Measurements from ENCODE around the gene KHDC4. TPM values are rescaled to one million over a fixed set of nuclear protein-coding genes. Genes with fewer than 3 reads are reported as not detected.

The KHDC4 gene
- total RNA-seq, 2 donors from 2014 or later = 32.7 to 40.5 TPM

DNA sequence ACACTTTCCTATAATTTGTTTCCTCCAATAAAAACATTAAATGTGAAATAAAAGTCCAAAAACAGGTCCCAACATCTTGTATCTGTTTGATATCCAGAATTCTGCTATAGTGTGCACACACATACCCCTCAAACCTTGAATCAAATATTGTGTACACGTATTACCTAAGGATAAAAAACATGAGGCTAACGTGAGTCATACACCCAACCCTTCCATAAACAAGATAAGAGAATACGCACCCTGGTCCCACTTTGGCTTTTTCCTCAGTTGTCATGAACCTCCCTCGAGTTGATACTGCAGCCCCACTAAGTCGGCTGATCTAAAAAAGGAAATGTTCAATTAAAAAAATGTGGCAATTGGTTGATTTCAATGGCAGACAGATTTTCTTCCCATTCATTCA is 5.2 kb downstream of the KHDC4 start:
- Histone ChIP-seq H3K27me3 (no peaks in the 10 kb centered on the region), H3K4me1 (peaks cover 38% of the 10 kb centered on the region), H3K4me3 (no peak overlapping the region), H3K27ac (no peak overlapping the region), H3K9me3 (no peaks in the 10 kb centered on the region), H3K36me3 (replicated peaks in 1 of 2; ENCODE audit: insufficient read depth in 1 of 2, low read depth in 2 of 2) (peaks cover 11 to 45% of the 10 kb centered on the region in 2 donors)
- intact Hi-C loops (cut with DNase I) = no loop called here
- ATAC-seq (no peak), DNase-seq (no peak)
- WGBS, 2 donors = 54 to 60% methylated on average over 5 of the region's 5 CpGs
- TF ChIP-seq, protein P1, sequence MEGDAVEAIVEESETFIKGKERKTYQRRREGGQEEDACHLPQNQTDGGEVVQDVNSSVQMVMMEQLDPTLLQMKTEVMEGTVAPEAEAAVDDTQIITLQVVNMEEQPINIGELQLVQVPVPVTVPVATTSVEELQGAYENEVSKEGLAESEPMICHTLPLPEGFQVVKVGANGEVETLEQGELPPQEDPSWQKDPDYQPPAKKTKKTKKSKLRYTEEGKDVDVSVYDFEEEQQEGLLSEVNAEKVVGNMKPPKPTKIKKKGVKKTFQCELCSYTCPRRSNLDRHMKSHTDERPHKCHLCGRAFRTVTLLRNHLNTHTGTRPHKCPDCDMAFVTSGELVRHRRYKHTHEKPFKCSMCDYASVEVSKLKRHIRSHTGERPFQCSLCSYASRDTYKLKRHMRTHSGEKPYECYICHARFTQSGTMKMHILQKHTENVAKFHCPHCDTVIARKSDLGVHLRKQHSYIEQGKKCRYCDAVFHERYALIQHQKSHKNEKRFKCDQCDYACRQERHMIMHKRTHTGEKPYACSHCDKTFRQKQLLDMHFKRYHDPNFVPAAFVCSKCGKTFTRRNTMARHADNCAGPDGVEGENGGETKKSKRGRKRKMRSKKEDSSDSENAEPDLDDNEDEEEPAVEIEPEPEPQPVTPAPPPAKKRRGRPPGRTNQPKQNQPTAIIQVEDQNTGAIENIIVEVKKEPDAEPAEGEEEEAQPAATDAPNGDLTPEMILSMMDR (IDR thresholded peaks at IDR 0.05) = no peak
- no peak for TF ChIP-seq POLR2A (IDR thresholded peaks at IDR 0.05)

DNA sequence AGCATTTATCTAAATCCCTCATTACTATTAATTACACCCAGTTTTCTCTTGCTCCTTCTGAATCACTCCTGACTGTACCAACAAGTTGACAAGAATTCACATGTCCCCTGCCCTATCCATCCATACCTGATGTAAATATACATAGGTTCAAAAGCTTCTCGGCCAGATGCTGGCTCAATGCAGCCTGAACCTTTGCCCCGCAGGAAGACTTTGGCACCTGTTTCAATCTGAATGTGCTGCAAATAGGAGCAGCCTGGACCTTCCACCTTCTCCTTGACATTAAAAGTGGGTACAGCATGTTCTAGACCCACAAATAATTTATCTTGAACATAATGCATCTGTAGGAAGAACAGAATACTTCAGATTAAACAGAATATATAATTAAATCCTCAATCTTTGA is 8.7 kb downstream of the KHDC4 start:
- ATAC-seq (no peak), DNase-seq (no peak)
- no peaks in the 10 kb centered on the region for H3K9me3 ChIP-seq
- H3K4me3 ChIP-seq = no peak overlapping the region
- H3K27ac ChIP-seq = no peak overlapping the region
- WGBS, 2 donors = 90 to 93% methylated on average over 2 of the region's 2 CpGs
- H3K36me3 ChIP-seq (replicated peaks in 1 of 2; ENCODE audit: insufficient read depth in 1 of 2, low read depth in 2 of 2) = peaks cover 22 to 67% of the 10 kb centered on the region in 2 donors
- intact Hi-C loops (cut with DNase I) = no loop called here
- TF ChIP-seq, protein P1 (IDR thresholded peaks at IDR 0.05) = no peak
- TF ChIP-seq POLR2A (IDR thresholded peaks at IDR 0.05) = no peak
- no peaks in the 10 kb centered on the region for H3K27me3 ChIP-seq
- H3K4me1 ChIP-seq = peaks cover 7% of the 10 kb centered on the region

DNA sequence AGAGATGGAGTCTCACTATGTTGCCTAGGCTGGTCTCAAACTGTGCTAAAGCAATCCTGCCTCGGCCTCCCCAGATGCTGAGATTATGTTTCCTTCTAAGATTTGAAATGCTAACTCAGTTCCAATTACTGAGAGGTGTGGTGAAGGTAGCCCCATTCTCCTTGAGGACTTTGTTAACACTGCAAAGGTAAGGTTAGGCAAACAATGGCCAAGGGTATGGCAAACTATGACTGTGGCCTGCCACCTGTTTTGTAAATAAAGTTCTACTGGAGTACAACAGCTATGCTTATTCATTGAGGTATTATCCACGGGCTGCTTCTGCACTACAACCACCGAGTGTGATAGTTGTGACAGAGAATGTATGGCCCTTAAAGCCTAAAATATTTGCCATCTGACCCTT is 13.5 kb downstream of the KHDC4 start:
- H3K27me3 ChIP-seq = no peaks in the 10 kb centered on the region
- no peaks in the 10 kb centered on the region for H3K9me3 ChIP-seq
- no peak overlapping the region for H3K27ac ChIP-seq
- no peaks in the 10 kb centered on the region for H3K4me1 ChIP-seq
- no peak for ATAC-seq
- WGBS, 2 donors = 84 to 89% methylated on average over 3 of the region's 3 CpGs
- no peak for TF ChIP-seq POLR2A (IDR thresholded peaks at IDR 0.05)
- TF ChIP-seq, protein P1 (IDR thresholded peaks at IDR 0.05) = no peak
- no peak overlapping the region for H3K4me3 ChIP-seq
- peaks cover 30 to 70% of the 10 kb centered on the region in 2 donors for H3K36me3 ChIP-seq (replicated peaks in 1 of 2; ENCODE audit: insufficient read depth in 1 of 2, low read depth in 2 of 2)
- intact Hi-C loops (cut with DNase I) = no loop called here
- DNase-seq = no peak

DNA sequence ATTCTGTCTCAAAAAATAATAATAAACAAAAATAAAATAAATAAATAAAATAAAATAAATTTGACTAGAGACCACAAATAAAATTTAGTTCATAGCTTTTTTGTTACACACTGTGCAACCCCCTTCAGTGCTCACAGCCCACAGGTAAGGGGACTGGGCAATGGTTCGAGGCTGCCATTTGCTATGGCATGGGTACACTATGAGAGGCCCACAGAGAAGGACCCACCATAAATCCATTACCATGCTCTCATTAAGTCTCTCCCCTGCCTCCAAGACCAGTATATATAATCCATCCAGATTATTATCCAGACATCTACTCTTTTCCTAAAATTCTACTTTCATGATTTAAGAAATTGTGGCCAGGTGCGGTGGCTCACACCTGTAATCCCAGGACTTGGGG is 14.4 kb downstream of the KHDC4 start:
- H3K4me1 ChIP-seq = no peaks in the 10 kb centered on the region
- intact Hi-C loops (cut with DNase I) = no loop called here
- peaks cover 24 to 69% of the 10 kb centered on the region in 2 donors for H3K36me3 ChIP-seq (replicated peaks in 1 of 2; ENCODE audit: insufficient read depth in 1 of 2, low read depth in 2 of 2)
- ATAC-seq (no peak), DNase-seq (no peak)
- TF ChIP-seq, protein P1 (IDR thresholded peaks at IDR 0.05) = no peak
- no peak for TF ChIP-seq POLR2A (IDR thresholded peaks at IDR 0.05)
- no peaks in the 10 kb centered on the region for H3K9me3 ChIP-seq
- no peak overlapping the region for H3K4me3 ChIP-seq
- WGBS, 2 donors = 98% methylated on average over 2 of the region's 2 CpGs
- H3K27ac ChIP-seq = no peak overlapping the region
- no peaks in the 10 kb centered on the region for H3K27me3 ChIP-seq

DNA sequence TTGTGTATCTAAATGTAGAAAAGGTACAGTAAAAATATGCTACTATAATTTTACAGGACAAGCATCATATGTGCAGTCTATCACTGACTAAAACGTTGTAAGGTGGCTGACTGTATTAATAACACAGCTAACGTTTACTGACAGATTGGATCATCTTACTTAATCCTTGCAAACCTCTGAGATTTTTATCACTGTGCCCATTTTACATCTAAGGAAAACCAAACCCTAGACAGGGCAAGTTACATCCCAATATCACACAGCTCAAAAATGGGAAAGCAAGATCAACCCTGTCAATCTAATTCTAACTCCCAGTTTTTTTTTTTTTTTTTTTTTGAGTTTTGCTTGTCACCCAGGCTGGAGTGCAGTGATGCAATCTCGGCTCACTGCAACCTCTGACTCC is 15.6 kb downstream of the KHDC4 start:
- H3K4me3 ChIP-seq = no peak overlapping the region
- H3K27me3 ChIP-seq = no peaks in the 10 kb centered on the region
- H3K4me1 ChIP-seq = no peaks in the 10 kb centered on the region
- intact Hi-C loops (cut with DNase I) = no loop called here
- H3K27ac ChIP-seq = no peak overlapping the region
- H3K9me3 ChIP-seq = no peaks in the 10 kb centered on the region
- 69 to 72% methylated on average over 3 of the region's 3 CpGs for WGBS, 2 donors
- peaks cover 27 to 66% of the 10 kb centered on the region in 2 donors for H3K36me3 ChIP-seq (replicated peaks in 1 of 2; ENCODE audit: insufficient read depth in 1 of 2, low read depth in 2 of 2)
- ATAC-seq (no peak), DNase-seq (no peak)
- TF ChIP-seq, protein P1 (IDR thresholded peaks at IDR 0.05) = no peak
- no peak for TF ChIP-seq POLR2A (IDR thresholded peaks at IDR 0.05)

Measured in body of pancreas (tissue), 4 donors.